Ammon's horn (tissue), 1 donor: Measurements from ENCODE around the gene LYSMD3.
"Not testable (repeated sequence)": the region's sequence is repeated elsewhere in the genome, so short reads cannot be mapped to it uniquely, and the experiment has no call there.

Experiments
- DNase-seq: peaks from one replicate; pipeline ENCODE4 v3.0.0-alpha.2; 2016; ENCODE audit warnings: low spot score

LYSMD3 gene

GRCh38 chr5:90529194-90529938 is at the start of gene LYSMD3:
Gene LYSMD3 (minus strand): TSS chr5:90529584. CDS start chr5:90525289, 4,295 bp downstream.
- peak; percentile 98 for DNase-seq

GRCh38 chr5:90576566-90576965 is 47.2 kb upstream of the LYSMD3 start:
- not testable (repeated sequence) for DNase-seq

- DNase-seq: no peak
These were observed 46.3 kb upstream of the LYSMD3 start for GRCh38 chr5:90575712-90576111.

- DNase-seq: no peak
These were observed 41.9 kb upstream of the LYSMD3 start for GRCh38 chr5:90571147-90571773.

GRCh38 chr5:90570034-90570433 is 40.6 kb upstream of the LYSMD3 start:
- no peak for DNase-seq

- DNase-seq: no peak
These were observed 39.7 kb upstream of the LYSMD3 start for GRCh38 chr5:90569084-90569483.

GRCh38 chr5:90565491-90565890 is 36.1 kb upstream of the LYSMD3 start:
- DNase-seq: no peak

- no peak for DNase-seq
These were observed 33.7 kb upstream of the LYSMD3 start for GRCh38 chr5:90563108-90563507.

- no peak for DNase-seq
These were observed 33.0 kb upstream of the LYSMD3 start for GRCh38 chr5:90562341-90562740.

- DNase-seq: no peak
These were observed 32.4 kb upstream of the LYSMD3 start for GRCh38 chr5:90561766-90562165.

- DNase-seq: no peak
These were observed 31.4 kb upstream of the LYSMD3 start for GRCh38 chr5:90560771-90561170.

GRCh38 chr5:90558344-90559192 is 29.2 kb upstream of the LYSMD3 start, which contains the start of gene ADGRV1:
Gene ADGRV1 (plus strand): TSS chr5:90558797. CDS start chr5:90558896, 99 bp downstream.
- DNase-seq: peak; percentile 79

- DNase-seq: no peak
These were observed 28.5 kb upstream of the LYSMD3 start for GRCh38 chr5:90557871-90558270.

- no peak for DNase-seq
These were observed 28.0 kb upstream of the LYSMD3 start for GRCh38 chr5:90557391-90557790.

GRCh38 chr5:90555666-90556065 is 26.3 kb upstream of the LYSMD3 start:
- DNase-seq: no peak

- no peak for DNase-seq
These were observed 25.1 kb upstream of the LYSMD3 start for GRCh38 chr5:90554358-90555006.

- DNase-seq: no peak
These were observed 24.3 kb upstream of the LYSMD3 start for GRCh38 chr5:90553711-90554110.

GRCh38 chr5:90551376-90551775 is 22.0 kb upstream of the LYSMD3 start:
- DNase-seq: no peak

- DNase-seq: no peak
These were observed 21.6 kb upstream of the LYSMD3 start for GRCh38 chr5:90550963-90551362.

- no peak for DNase-seq
These were observed 20.4 kb upstream of the LYSMD3 start for GRCh38 chr5:90549729-90550275.

- DNase-seq: no peak
These were observed 19.8 kb upstream of the LYSMD3 start for GRCh38 chr5:90549223-90549622.

GRCh38 chr5:90548069-90548593 is 18.7 kb upstream of the LYSMD3 start:
- DNase-seq: peak; percentile 41
